GM12878 (cell line): ENCODE results near the gene SSR3.

Source experiments
- MAX ChIP-seq: IDR thresholded peaks from 2 replicates; pipeline ENCODE4 v1.6.1; 2012; ENCODE audit warnings: low read depth, low read length, improper control_type of control experiment
- PKNOX1 ChIP-seq: fragments of 450-650 bp; IDR thresholded peaks from 2 replicates; pipeline ENCODE4 v1.6.1; 2016; ENCODE audit warnings: mild to moderate bottlenecking
- POLR2A ChIP-seq: IDR thresholded peaks from 2 replicates; pipeline ENCODE4 v1.6.1; 2011; ENCODE audit warnings: low read depth, mild to moderate bottlenecking, low read length
- RAD21 ChIP-seq: IDR thresholded peaks from 2 replicates; pipeline ENCODE4 v1.6.1; 2011; ENCODE audit warnings: mild to moderate bottlenecking, low read depth, low read length, moderate library complexity; ENCODE audit not compliant: insufficient read depth
- SUPT20H ChIP-seq: IDR thresholded peaks from 2 replicates; pipeline ENCODE4 v1.6.1; 2011; ENCODE audit warnings: low read depth, mild to moderate bottlenecking, low read length, moderate library complexity, borderline replicate concordance; ENCODE audit not compliant: control insufficient read depth
- USF1 ChIP-seq: IDR thresholded peaks from 2 replicates; pipeline ENCODE4 v1.6.1; 2011; ENCODE audit warnings: borderline replicate concordance, low read depth, mild to moderate bottlenecking, moderate library complexity, mixed read lengths, low read length; ENCODE audit not compliant: insufficient read depth; ENCODE audit errors: extremely low read length
- YY1 ChIP-seq: IDR thresholded peaks from 2 replicates; pipeline ENCODE4 v1.6.1; 2011; ENCODE audit warnings: low read depth, mild to moderate bottlenecking, low read length
- TF ChIP-seq, protein P1 (sequence below), 3 experiments: IDR thresholded peaks in 2 of 3; conservative IDR thresholded peaks in 1 of 3; 2 replicates each; pipeline ENCODE4 v1.5.1; 2011; ENCODE audit warnings: low read depth in 3 of 3, low read length in 3 of 3, mild to moderate bottlenecking in 3 of 3, control low read depth in 2 of 3, moderate library complexity in 2 of 3, inconsistent platforms in 1 of 3, mixed read lengths in 1 of 3; ENCODE audit not compliant: control insufficient read depth in 2 of 3, insufficient read depth in 1 of 3; ENCODE audit errors: extremely low read depth in 1 of 3

GRCh38 chr3:156536524-156537316 lies 18.2 kb downstream of the SSR3 start:
- no peak for TF ChIP-seq MAX
- TF ChIP-seq PKNOX1, result no peak
- TF ChIP-seq, protein P1, sequence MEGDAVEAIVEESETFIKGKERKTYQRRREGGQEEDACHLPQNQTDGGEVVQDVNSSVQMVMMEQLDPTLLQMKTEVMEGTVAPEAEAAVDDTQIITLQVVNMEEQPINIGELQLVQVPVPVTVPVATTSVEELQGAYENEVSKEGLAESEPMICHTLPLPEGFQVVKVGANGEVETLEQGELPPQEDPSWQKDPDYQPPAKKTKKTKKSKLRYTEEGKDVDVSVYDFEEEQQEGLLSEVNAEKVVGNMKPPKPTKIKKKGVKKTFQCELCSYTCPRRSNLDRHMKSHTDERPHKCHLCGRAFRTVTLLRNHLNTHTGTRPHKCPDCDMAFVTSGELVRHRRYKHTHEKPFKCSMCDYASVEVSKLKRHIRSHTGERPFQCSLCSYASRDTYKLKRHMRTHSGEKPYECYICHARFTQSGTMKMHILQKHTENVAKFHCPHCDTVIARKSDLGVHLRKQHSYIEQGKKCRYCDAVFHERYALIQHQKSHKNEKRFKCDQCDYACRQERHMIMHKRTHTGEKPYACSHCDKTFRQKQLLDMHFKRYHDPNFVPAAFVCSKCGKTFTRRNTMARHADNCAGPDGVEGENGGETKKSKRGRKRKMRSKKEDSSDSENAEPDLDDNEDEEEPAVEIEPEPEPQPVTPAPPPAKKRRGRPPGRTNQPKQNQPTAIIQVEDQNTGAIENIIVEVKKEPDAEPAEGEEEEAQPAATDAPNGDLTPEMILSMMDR (IDR thresholded peaks at IDR 0.05 in 2 of 3, conservative IDR thresholded peaks at IDR 0.05 in 1 of 3; ENCODE audit: control insufficient read depth in 2 of 3, extremely low read depth in 1 of 3, insufficient read depth in 1 of 3, low read depth in 3 of 3, low read length in 3 of 3), result no peak
- TF ChIP-seq SUPT20H, result no peak
- no peak for TF ChIP-seq USF1
- no peak for TF ChIP-seq YY1
- TF ChIP-seq POLR2A, result no peak
- TF ChIP-seq RAD21, result no peak
